ENCODE data around the gene SORT1. TPM values are rescaled to one million over a fixed set of nuclear protein-coding genes. Genes with fewer than 3 reads are reported as not detected.

SORT1 gene
- total RNA-seq, 1 experiment from 2014 or later: 47.9 TPM

DNA sequence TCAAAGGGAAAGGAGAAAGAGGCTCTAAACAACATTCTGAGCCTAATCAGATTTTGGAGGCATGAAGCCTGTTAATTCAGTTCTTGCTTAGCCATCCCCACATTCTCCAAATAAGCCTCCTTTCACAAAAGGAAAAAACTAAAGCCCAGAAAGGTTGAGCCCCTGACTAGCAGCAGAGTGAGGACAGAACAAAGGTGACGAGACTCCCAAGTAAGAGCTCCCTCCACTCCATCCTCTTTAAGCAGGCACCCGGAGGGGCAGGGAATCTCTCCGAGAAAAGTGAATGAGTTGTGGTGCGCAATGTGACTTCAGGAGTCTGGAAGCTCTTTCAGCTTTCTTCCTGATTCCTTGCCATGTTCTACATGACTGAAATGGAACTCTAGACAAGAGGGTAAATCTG is 47.5 kb downstream of the SORT1 start:
- Histone ChIP-seq H2AFZ (ENCODE audit: low read length) (no peak overlapping the region), H3T11ph (ENCODE audit: low read length) (no peak overlapping the region), H4K8ac (replicated peaks; ENCODE audit: insufficient read length, low read depth, low read length) (no peak overlapping the region), H3K27me3 (ENCODE audit: insufficient read depth, low read length) (no peaks in the 10 kb centered on the region), H3K4ac (ENCODE audit: low read depth, low read length) (no peak overlapping the region), H3K4me2 (ENCODE audit: insufficient read depth, insufficient read length, low read length) (no peak overlapping the region), H3K23me2 (ENCODE audit: insufficient read length, low read depth, low read length, poor library complexity, severe bottlenecking) (no peaks in the 10 kb centered on the region), H2BK5ac (ENCODE audit: insufficient read length, low read length) (no peak overlapping the region), H3K27ac (ENCODE audit: insufficient read length, low read depth, low read length) (no peak overlapping the region), H3K79me2 (ENCODE audit: insufficient read depth, low read length) (no peaks in the 10 kb centered on the region), H2BK12ac (ENCODE audit: insufficient read length, low read depth, low read length) (no peak overlapping the region), H3K4me1 (ENCODE audit: insufficient read depth, low read length) (no peaks in the 10 kb centered on the region), H3K79me1 (ENCODE audit: insufficient read depth, low read depth, low read length, poor library complexity, severe bottlenecking) (no peaks in the 10 kb centered on the region), H4K20me1 (ENCODE audit: control insufficient read depth, insufficient read depth, insufficient read length) (no peaks in the 10 kb centered on the region), H3K9me3 (ENCODE audit: control insufficient read depth, low read depth, low read length) (no peaks in the 10 kb centered on the region), H3K14ac (ENCODE audit: insufficient read depth, low read length) (no peak overlapping the region), H3K9ac (ENCODE audit: extremely low read depth, insufficient read length, low read length) (no peak overlapping the region), H3K56ac (ENCODE audit: insufficient read length, low read depth, low read length) (no peak overlapping the region), H4K91ac (ENCODE audit: insufficient read length, low read depth, low read length) (no peak overlapping the region), H3K23ac (ENCODE audit: insufficient read length, low read depth, low read length) (no peak overlapping the region), H2AK5ac (ENCODE audit: insufficient read length, low read length) (no peak overlapping the region), H4K5ac (ENCODE audit: insufficient read length, low read depth, low read length) (no peak overlapping the region), H2BK20ac (ENCODE audit: low read depth, low read length, poor library complexity, severe bottlenecking) (no peak overlapping the region), H2BK120ac (ENCODE audit: low read depth, low read length, poor library complexity, severe bottlenecking) (no peak overlapping the region), H3K18ac (ENCODE audit: insufficient read length, low read depth, low read length) (no peak overlapping the region), H2BK15ac (ENCODE audit: low read depth, low read length) (no peak overlapping the region)
- no peak overlapping the region for H3K4me3 Mint-ChIP-seq
- DNase-seq: no peak
- H3K4me1 Mint-ChIP-seq: peaks cover under 1 to 5% of the 10 kb centered on the region in 2 experiments; a peak in 3 of 4 replicates
- H3K36me3 Mint-ChIP-seq (ENCODE audit: insufficient read depth in 1 of 3, low read depth in 3 of 3): peaks cover 3 to 54% (median 49%) of the 10 kb centered on the region in 3 experiments
- no peaks in the 10 kb centered on the region; a peak in 1 of 5 replicates for H3K9me3 Mint-ChIP-seq
- no peaks in the 10 kb centered on the region for H3K27me3 Mint-ChIP-seq (ENCODE audit: low read depth)
- no CpG with 5 or more reads among the region's 4 CpGs for WGBS (ENCODE audit: extremely low coverage, insufficient read length, low lambda C conversion rate)
- TF ChIP-seq CTCF (conservative IDR thresholded peaks at IDR 0.05): no peak
- H3K27ac Mint-ChIP-seq: no peak overlapping the region
